Breast epithelium (tissue), 3 donors: ENCODE results near the gene DEPP1.

Source experiments
- CTCF ChIP-seq, 3 donors: fragments of 450-650 bp; IDR thresholded peaks; one replicate each; pipeline ENCODE4 v1.5.1; 2016 to 2017; ENCODE audit warnings: antibody characterized with exemption in 3 of 3, mild to moderate bottlenecking in 3 of 3, moderate library complexity in 3 of 3
- POLR2A ChIP-seq: fragments of 450-650 bp; IDR thresholded peaks from one replicate; pipeline ENCODE4 v1.6.1; 2016; ENCODE audit warnings: antibody characterized with exemption, mild to moderate bottlenecking, moderate library complexity

- no peak for TF ChIP-seq CTCF (IDR thresholded peaks at IDR 0.05)
- no peak for TF ChIP-seq POLR2A
Observed at GRCh38 chr10:44963772-44964633, 14.6 kb downstream of the DEPP1 start.
